ENCODE data around the gene MYBPC2. TPM values are rescaled to one million over a fixed set of nuclear protein-coding genes. Genes with fewer than 3 reads are reported as not detected.

The MYBPC2 gene
- total and polyA plus RNA-seq, 7 donors = 0.95 TPM; not detected in 6

GRCh38 chr19:50480281-50481111 lies 47.8 kb downstream of the MYBPC2 start:
- DNase-seq = no peak
- H3K36me3 ChIP-seq = peaks cover 12 to 64% (median 18%) of the 10 kb centered on the region in 4 donors

GRCh38 chr19:50481351-50482149 lies 48.9 kb downstream of the MYBPC2 start:
- Histone ChIP-seq H3K27ac (no peak overlapping the region), H3K36me3 (peaks cover 12 to 64% (median 18%) of the 10 kb centered on the region in 4 donors), H3K9me3 (no peaks in the 10 kb centered on the region), H3K27me3 (peaks cover 0 to 8% (median under 1%) of the 10 kb centered on the region in 3 donors), H3K4me3 (no peak overlapping the region), H3K4me1 (peaks cover 0 to 26% (median 15%) of the 10 kb centered on the region in 4 donors)
- DNase-seq = no peak
- TF ChIP-seq POLR2A (IDR thresholded peaks at IDR 0.05) (no peak), CTCF (IDR thresholded peaks at IDR 0.05) (no peak), EP300 (IDR thresholded peaks at IDR 0.05) (no peak), POLR2AphosphoS5 (IDR thresholded peaks at IDR 0.05) (no peak)
- 95 to 96% methylated on average over 27 of the region's 27 CpGs for WGBS, 2 donors
- intact Hi-C loops (cut with DNase I) = no loop called here

More at GRCh38 chr19:50480281-50481111, 47.8 kb downstream of the MYBPC2 start:
- intact Hi-C loops (cut with DNase I) = no loop called here
- Histone ChIP-seq H3K9me3 (no peaks in the 10 kb centered on the region), H3K27ac (no peak overlapping the region), H3K4me1 (peaks cover 0 to 26% (median 15%) of the 10 kb centered on the region in 4 donors), H3K4me3 (no peak overlapping the region), H3K27me3 (no peaks in the 10 kb centered on the region)
- 91 to 94% methylated on average over 37 of the region's 37 CpGs for WGBS, 2 donors
- TF ChIP-seq EP300 (IDR thresholded peaks at IDR 0.05) (no peak), POLR2AphosphoS5 (IDR thresholded peaks at IDR 0.05) (no peak), POLR2A (IDR thresholded peaks at IDR 0.05) (no peak), CTCF (IDR thresholded peaks at IDR 0.05) (no peak)

GRCh38 chr19:50482271-50482855 lies 49.7 kb downstream of the MYBPC2 start:
- no peaks in the 10 kb centered on the region for H3K9me3 ChIP-seq
- no peak overlapping the region for H3K27ac ChIP-seq
- peaks cover 5 to 16% (median 8%) of the 10 kb centered on the region in 3 donors for H3K27me3 ChIP-seq
- H3K4me1 ChIP-seq = peaks cover 0 to 19% (median 8%) of the 10 kb centered on the region in 4 donors
- no peak for DNase-seq
- intact Hi-C loops (cut with DNase I) = no loop called here
- H3K36me3 ChIP-seq = peaks cover 12 to 64% (median 18%) of the 10 kb centered on the region in 4 donors
- WGBS, 2 donors = 89 to 90% methylated on average over 16 of the region's 16 CpGs
- no peak overlapping the region for H3K4me3 ChIP-seq
- TF ChIP-seq POLR2AphosphoS5 (IDR thresholded peaks at IDR 0.05) (no peak), CTCF (IDR thresholded peaks at IDR 0.05) (no peak), EP300 (IDR thresholded peaks at IDR 0.05) (no peak), POLR2A (IDR thresholded peaks at IDR 0.05) (no peak)

- Histone ChIP-seq H3K36me3 (peaks cover 12 to 64% (median 18%) of the 10 kb centered on the region in 4 donors), H3K27ac (no peak overlapping the region), H3K27me3 (peaks cover 8 to 21% (median 14%) of the 10 kb centered on the region in 3 donors), H3K4me3 (no peak overlapping the region), H3K9me3 (no peaks in the 10 kb centered on the region), H3K4me1 (peaks cover 0 to 13% (median 3%) of the 10 kb centered on the region in 4 donors)
- intact Hi-C loops (cut with DNase I) = no loop called here
- TF ChIP-seq EP300 (IDR thresholded peaks at IDR 0.05) (no peak), CTCF (IDR thresholded peaks at IDR 0.05) (no peak), POLR2AphosphoS5 (IDR thresholded peaks at IDR 0.05) (no peak), POLR2A (IDR thresholded peaks at IDR 0.05) (no peak)
- 93 to 94% methylated on average over 10 of the region's 10 CpGs for WGBS, 2 donors
- no peak for DNase-seq
Measured at GRCh38 chr19:50482916-50483315, 50.2 kb downstream of the MYBPC2 start.

Measured in sigmoid colon (tissue), 7 donors.